Neural crest cell (in vitro differentiated cells): ENCODE measurements around the gene WDR7. TPM values are rescaled to one million over a fixed set of nuclear protein-coding genes. Genes with fewer than 3 reads are reported as not detected.
A peak's percentile ranks its signal among the peaks of the same experiment; 100 is the strongest.

Source experiments
- DNase-seq: peaks from one replicate; pipeline ENCODE4 v3.0.0; 2021; ENCODE audit warnings: low read depth, mixed read lengths, low spot score
- H3K27ac Mint-ChIP-seq: one replicate; pipeline ENCODE4 v1.8.0; 2021; ENCODE audit warnings: mild to moderate bottlenecking, mixed read lengths; ENCODE audit not compliant: unreplicated experiment
- H3K27me3 Mint-ChIP-seq: 2 replicates; pipeline ENCODE4 v1.8.0; 2021; ENCODE audit warnings: low read depth, mild to moderate bottlenecking, mixed read lengths
- H3K36me3 Mint-ChIP-seq: 2 replicates; pipeline ENCODE4 v1.8.0; 2021; ENCODE audit warnings: low read depth, mild to moderate bottlenecking, mixed read lengths
- H3K4me1 Mint-ChIP-seq: 2 replicates; pipeline ENCODE4 v1.8.0; 2021; ENCODE audit warnings: mixed read lengths
- H3K4me3 Mint-ChIP-seq: one replicate; pipeline ENCODE4 v1.8.0; 2021; ENCODE audit warnings: mild to moderate bottlenecking, mixed read lengths
- H3K9me3 Mint-ChIP-seq: 2 replicates; pipeline ENCODE4 v1.8.0; 2021; ENCODE audit warnings: mixed read lengths
- CTCF ChIP-seq: fragments of 200-600 bp; sonication (generic); conservative IDR thresholded peaks from 2 replicates; pipeline ENCODE4 v1.5.0; 2021; ENCODE audit warnings: antibody characterized with exemption, mild to moderate bottlenecking
- total RNA-seq: library from RNA; stranded (reverse); gene quantifications from 2 replicates; pipeline ENCODE4 v1.2.1, GENCODE V29; 2021

Gene WDR7
- total RNA-seq, 1 donor from 2014 or later: 17.3 TPM

DNA sequence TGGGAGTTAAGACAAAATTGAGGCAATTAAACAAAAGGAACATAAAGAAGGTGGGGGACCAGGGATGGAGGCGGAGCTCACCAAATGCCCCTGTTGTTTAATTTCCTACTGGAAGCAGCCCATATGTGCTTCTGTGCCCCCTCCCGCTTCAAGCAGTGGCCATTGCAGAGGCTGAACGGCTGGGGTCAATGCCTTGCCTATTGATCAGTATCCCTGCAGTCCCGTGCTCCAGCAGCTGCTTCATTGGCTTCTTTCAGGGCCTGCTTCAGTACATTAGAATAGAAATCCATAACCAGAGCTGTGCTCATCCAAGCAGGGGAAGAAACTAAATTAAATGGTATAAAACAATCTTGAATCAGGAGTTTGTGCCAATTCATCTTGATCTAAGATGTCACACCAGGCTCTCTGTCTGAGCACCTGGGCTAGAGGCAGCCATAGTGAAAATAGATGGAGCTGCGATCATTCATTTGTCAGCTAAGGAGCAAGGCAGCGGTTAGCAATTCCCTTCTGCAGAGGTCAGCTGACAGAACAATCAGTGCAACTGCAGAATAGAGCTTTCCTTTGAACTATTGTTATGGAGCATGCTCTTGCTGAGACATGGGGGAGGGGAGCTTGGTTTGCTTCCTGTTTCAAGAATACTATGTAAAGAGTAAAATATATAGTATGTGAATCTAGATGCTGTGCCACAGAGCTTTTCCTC lies 222.4 kb downstream of the WDR7 start:
- Mint-ChIP-seq H3K9me3 (no peaks in the 10 kb centered on the region), H3K4me1 (peaks cover 29% of the 10 kb centered on the region), H3K27ac (peak overlapping the region; percentile 91), H3K36me3 (no peaks in the 10 kb centered on the region), H3K27me3 (no peaks in the 10 kb centered on the region), H3K4me3 (peak overlapping the region; percentile 65)
- DNase-seq: peak; percentile 18
- no peak for TF ChIP-seq CTCF

DNA sequence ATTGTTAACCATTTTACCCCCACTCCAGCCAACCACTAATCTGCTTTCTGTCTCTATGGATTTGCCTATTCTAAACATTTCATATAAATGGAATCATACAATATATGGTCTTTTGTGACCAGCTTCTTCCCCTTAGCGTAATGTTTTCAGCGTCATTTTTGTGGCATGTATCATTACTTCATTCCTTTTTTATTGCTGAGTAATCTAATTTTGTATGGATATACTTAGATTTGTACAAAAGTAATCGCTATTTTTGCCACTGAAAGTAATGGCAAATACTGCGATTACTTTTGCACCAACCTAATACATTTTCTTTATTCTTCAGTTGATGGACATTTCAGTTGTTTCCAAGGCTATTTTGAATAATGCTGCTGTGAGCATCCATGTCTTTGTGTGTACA lies 227.6 kb downstream of the WDR7 start:
- TF ChIP-seq CTCF: no peak
- no peak overlapping the region for H3K4me3 Mint-ChIP-seq
- peaks cover 2% of the 10 kb centered on the region for H3K36me3 Mint-ChIP-seq
- DNase-seq: no peak
- no peaks in the 10 kb centered on the region for H3K9me3 Mint-ChIP-seq
- peaks cover 11% of the 10 kb centered on the region for H3K4me1 Mint-ChIP-seq
- H3K27me3 Mint-ChIP-seq: no peaks in the 10 kb centered on the region
- no peak overlapping the region for H3K27ac Mint-ChIP-seq

- no peak for DNase-seq
- Mint-ChIP-seq H3K9me3 (peaks cover 8% of the 10 kb centered on the region), H3K36me3 (peaks cover 14% of the 10 kb centered on the region), H3K27me3 (no peaks in the 10 kb centered on the region), H3K4me3 (no peak overlapping the region), H3K27ac (no peak overlapping the region), H3K4me1 (no peaks in the 10 kb centered on the region)
- no peak for TF ChIP-seq CTCF
These were observed 233.4 kb downstream of the WDR7 start for GRCh38 chr18:56884511-56884910.

GRCh38 chr18:56888978-56889377 lies 237.8 kb downstream of the WDR7 start:
- H3K4me3 Mint-ChIP-seq: no peak overlapping the region
- H3K4me1 Mint-ChIP-seq: peaks cover 4% of the 10 kb centered on the region
- no peak for DNase-seq
- TF ChIP-seq CTCF: no peak
- H3K27ac Mint-ChIP-seq: no peak overlapping the region
- H3K9me3 Mint-ChIP-seq: peaks cover 8% of the 10 kb centered on the region
- H3K36me3 Mint-ChIP-seq: peaks cover 11% of the 10 kb centered on the region
- no peaks in the 10 kb centered on the region for H3K27me3 Mint-ChIP-seq

GRCh38 chr18:56889621-56890020 lies 238.5 kb downstream of the WDR7 start:
- Mint-ChIP-seq H3K4me3 (no peak overlapping the region), H3K4me1 (peaks cover 4% of the 10 kb centered on the region), H3K9me3 (peaks cover 4% of the 10 kb centered on the region), H3K27me3 (no peaks in the 10 kb centered on the region), H3K27ac (no peak overlapping the region), H3K36me3 (peaks cover 6% of the 10 kb centered on the region)
- no peak for DNase-seq
- no peak for TF ChIP-seq CTCF
